Calu3 (cell line): ENCODE measurements around the gene PACS2. TPM values are rescaled to one million over a fixed set of nuclear protein-coding genes. Genes with fewer than 3 reads are reported as not detected.

Source experiments
- BruUV-seq: library from RNA; stranded (reverse); fragments of 400-500 nt; replicated peaks from 2 replicates; lab custom pipeline; 2021; lab: Mats Ljungman, UMichigan
- CTCF ChIA-PET: fragments of 300-600 bp; sonication (Branson Sonifier 250); formaldehyde crosslinking; loops from one replicate; lab custom pipeline; 2022; ENCODE audit warnings: antibody characterized with exemption; lab: Charles Lee
- DNase-seq: peaks from one replicate; pipeline ENCODE4 v3.0.0; 2022
- H3K27ac Mint-ChIP-seq: one replicate; pipeline ENCODE4 v1.8.0; 2022; ENCODE audit warnings: mixed read lengths; ENCODE audit not compliant: unreplicated experiment
- H3K27me3 Mint-ChIP-seq: one replicate; pipeline ENCODE4 v1.8.0; 2022; ENCODE audit warnings: mixed read lengths; ENCODE audit not compliant: unreplicated experiment
- H3K36me3 Mint-ChIP-seq: one replicate; pipeline ENCODE4 v1.8.0; 2022; ENCODE audit warnings: mild to moderate bottlenecking, moderate library complexity, mixed read lengths; ENCODE audit not compliant: insufficient read depth, unreplicated experiment
- H3K4me1 Mint-ChIP-seq: one replicate; pipeline ENCODE4 v1.8.0; 2022; ENCODE audit warnings: mild to moderate bottlenecking, low read depth, mixed read lengths; ENCODE audit not compliant: unreplicated experiment
- H3K4me3 Mint-ChIP-seq: one replicate; pipeline ENCODE4 v1.8.0; 2022; ENCODE audit warnings: mild to moderate bottlenecking, low read depth, moderate library complexity, mixed read lengths; ENCODE audit not compliant: unreplicated experiment
- H3K9me3 Mint-ChIP-seq: one replicate; pipeline ENCODE4 v1.8.0; 2022; ENCODE audit warnings: low read depth, mixed read lengths; ENCODE audit not compliant: unreplicated experiment
- intact Hi-C: fragments of 100-400 bp; cut with micrococcal nuclease; formaldehyde crosslinking; loops from one replicate; pipeline ENCODE4 v1.10.0; 2022; ENCODE audit not compliant: unreplicated experiment
- total RNA-seq: library from RNA; stranded (reverse); gene quantifications from 2 replicates; pipeline ENCODE4 v1.2.3, GENCODE V29; 2022
- TF ChIP-seq, protein P1 (sequence below): fragments of 200-600 bp; IDR thresholded peaks from one replicate; pipeline ENCODE4 v1.8.0; 2022; ENCODE audit warnings: antibody characterized with exemption; ENCODE audit not compliant: unreplicated experiment

The PACS2 gene
- total RNA-seq, 1 experiment from 2014 or later, result 77.3 TPM

DNA sequence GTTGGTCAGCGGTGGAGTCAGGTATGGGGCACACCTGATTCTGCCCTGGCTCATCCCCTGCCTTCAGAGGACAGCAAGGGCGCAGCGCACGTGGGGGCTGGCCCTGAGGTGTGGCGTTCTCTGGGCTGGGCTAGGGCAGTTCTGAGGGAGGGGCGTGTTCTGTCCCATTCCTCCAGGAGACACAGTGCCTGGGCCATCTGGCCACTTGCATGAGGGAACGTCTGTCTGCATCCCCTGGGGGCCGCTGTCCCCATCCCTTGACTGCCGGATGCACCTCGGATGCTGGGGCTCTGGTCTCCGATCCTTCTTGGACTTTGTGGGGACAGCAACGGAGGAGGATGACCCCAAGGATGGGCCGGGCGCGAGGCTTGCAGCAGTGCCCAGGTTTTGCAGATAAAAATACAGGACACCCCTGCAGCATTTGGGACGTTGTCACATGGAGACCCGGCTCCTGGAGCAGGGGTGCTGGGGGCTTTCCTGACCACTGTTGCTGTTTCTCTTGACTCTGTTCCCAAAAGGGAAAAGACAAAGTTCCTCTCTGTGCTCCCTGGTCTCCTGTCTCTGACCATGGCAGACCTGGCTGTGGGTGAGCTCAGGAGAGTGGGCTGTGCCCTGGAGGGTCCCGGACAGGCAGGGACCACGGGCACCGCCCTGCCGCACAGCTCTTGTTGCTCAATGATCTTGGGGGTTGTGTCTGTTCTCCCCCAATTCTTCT is 112.0 kb downstream of the PACS2 start:
- H3K4me3 Mint-ChIP-seq, result no peak overlapping the region
- intact Hi-C loops, result no loop called here
- peaks cover 19% of the 10 kb centered on the region for H3K4me1 Mint-ChIP-seq
- CTCF ChIA-PET, result no interaction called here
- DNase-seq, result no peak
- peaks cover 52% of the 10 kb centered on the region for H3K36me3 Mint-ChIP-seq
- H3K27me3 Mint-ChIP-seq, result no peaks in the 10 kb centered on the region
- TF ChIP-seq, protein P1, sequence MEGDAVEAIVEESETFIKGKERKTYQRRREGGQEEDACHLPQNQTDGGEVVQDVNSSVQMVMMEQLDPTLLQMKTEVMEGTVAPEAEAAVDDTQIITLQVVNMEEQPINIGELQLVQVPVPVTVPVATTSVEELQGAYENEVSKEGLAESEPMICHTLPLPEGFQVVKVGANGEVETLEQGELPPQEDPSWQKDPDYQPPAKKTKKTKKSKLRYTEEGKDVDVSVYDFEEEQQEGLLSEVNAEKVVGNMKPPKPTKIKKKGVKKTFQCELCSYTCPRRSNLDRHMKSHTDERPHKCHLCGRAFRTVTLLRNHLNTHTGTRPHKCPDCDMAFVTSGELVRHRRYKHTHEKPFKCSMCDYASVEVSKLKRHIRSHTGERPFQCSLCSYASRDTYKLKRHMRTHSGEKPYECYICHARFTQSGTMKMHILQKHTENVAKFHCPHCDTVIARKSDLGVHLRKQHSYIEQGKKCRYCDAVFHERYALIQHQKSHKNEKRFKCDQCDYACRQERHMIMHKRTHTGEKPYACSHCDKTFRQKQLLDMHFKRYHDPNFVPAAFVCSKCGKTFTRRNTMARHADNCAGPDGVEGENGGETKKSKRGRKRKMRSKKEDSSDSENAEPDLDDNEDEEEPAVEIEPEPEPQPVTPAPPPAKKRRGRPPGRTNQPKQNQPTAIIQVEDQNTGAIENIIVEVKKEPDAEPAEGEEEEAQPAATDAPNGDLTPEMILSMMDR, result no peak
- no TSS peak for BruUV-seq
- no peaks in the 10 kb centered on the region for H3K9me3 Mint-ChIP-seq
- no peak overlapping the region for H3K27ac Mint-ChIP-seq

DNA sequence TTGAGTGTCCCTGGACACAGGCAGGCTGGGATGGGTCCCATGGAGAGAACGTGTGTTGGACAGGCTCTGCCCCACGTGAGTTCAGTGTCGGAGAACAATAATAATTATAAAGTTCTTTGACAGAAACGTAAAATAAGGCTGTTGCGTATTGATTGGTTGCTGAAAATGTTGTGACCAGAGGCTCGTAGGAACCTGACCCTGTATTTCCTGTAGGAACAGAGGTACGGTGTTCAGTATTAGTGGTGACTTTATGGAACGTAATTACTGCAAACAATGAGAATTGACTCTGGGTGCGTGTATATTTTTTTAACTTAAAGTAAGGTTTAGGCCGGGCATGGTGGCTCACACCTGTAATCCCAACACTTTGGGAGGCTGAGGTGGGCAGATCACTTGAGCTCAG is 112.9 kb downstream of the PACS2 start:
- DNase-seq, result no peak
- Mint-ChIP-seq H3K4me1 (peaks cover 11% of the 10 kb centered on the region), H3K4me3 (no peak overlapping the region), H3K27me3 (no peaks in the 10 kb centered on the region), H3K9me3 (no peaks in the 10 kb centered on the region), H3K27ac (no peak overlapping the region), H3K36me3 (peaks cover 44% of the 10 kb centered on the region)
- TF ChIP-seq, protein P1, result no peak
- no TSS peak for BruUV-seq
- CTCF ChIA-PET, result no interaction called here
- intact Hi-C loops, result no loop called here

DNA sequence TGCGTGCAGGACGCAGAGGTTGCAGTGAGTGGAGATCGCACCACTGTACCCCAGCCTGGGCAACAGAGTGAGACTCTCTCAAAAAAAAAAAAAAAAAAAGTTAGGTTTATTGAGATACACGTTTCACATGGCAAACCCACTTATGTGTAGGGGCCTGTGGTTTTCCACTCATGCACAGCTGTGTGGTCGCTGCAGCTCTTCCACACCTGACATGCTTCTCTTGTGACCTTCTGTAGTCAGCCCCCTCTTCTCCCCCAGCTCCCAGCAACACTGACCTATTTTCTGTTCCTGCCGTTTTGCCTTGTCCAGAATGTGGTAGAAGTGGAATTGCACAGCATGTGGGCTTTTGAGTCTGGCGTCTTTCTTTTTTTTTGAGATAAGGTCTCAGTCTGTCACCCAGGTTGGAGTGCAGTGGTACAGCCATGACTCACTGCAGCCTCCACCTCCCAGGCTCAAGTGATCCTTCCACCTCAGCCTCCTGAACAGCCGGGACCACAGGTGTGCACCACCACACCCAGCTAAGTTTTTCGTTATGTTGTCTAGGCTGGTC is 113.5 kb downstream of the PACS2 start:
- BruUV-seq, result no TSS peak
- intact Hi-C loops, result no loop called here
- Mint-ChIP-seq H3K4me3 (no peak overlapping the region), H3K27ac (no peak overlapping the region), H3K4me1 (peaks cover 9% of the 10 kb centered on the region), H3K27me3 (no peaks in the 10 kb centered on the region), H3K36me3 (peaks cover 43% of the 10 kb centered on the region), H3K9me3 (no peaks in the 10 kb centered on the region)
- no peak for DNase-seq
- CTCF ChIA-PET, result no interaction called here
- TF ChIP-seq, protein P1, result no peak

DNA sequence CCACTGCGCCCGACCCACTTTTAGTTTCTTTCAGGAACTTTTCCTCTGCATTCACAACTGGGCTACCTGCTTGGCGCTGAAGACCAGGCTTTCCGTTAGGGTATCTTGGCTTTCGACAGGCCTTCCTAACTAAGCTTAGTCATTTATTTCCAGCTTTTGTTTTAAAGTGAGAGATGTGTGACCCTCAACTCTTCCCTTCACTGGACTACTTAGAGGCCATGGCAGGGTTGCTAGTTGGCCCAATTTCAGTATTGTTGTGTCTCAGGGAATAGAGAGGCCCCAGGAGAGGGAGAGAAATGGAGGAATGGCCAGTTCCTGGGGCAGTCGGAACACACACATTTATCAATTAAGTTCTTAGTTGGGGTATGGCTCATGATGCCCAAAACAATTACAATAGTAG is 115.5 kb downstream of the PACS2 start:
- no peak for DNase-seq
- TF ChIP-seq, protein P1, result no peak
- Mint-ChIP-seq H3K36me3 (peaks cover 38% of the 10 kb centered on the region), H3K9me3 (no peaks in the 10 kb centered on the region), H3K4me3 (no peak overlapping the region), H3K27me3 (no peaks in the 10 kb centered on the region), H3K27ac (no peak overlapping the region), H3K4me1 (peaks cover 9% of the 10 kb centered on the region)
- intact Hi-C loops, result no loop called here
- BruUV-seq, result no TSS peak
- CTCF ChIA-PET, result interaction anchor here (1.4 kb wide), 3 partner anchors 51 to 60 kb away, joined by 3 to 4 read pairs (median 4); no protein-coding TSS in a partner anchor
